Kidney (tissue), 14 donors: ENCODE data around the gene FAF1. TPM values are rescaled to one million over a fixed set of nuclear protein-coding genes. Genes with fewer than 3 reads are reported as not detected.

Experiments used
- DNase-seq, 5 donors: peaks; one replicate each; pipeline ENCODE4 v3.0.0-alpha.2; 2013 to 2020
- FAIRE-seq: peaks from 2 replicates; lab custom pipeline; 2012; peaks lifted over from hg19 to GRCh38; lab: Jason Lieb, UNC
- H3K27ac ChIP-seq, 2 donors: one replicate each; pipeline ENCODE4 v1.7.0; 2013; ENCODE audit warnings: low read depth in 2 of 2, low read length in 2 of 2, inconsistent platforms in 1 of 2
- H3K27me3 ChIP-seq: one replicate; pipeline ENCODE4 v1.7.1; 2013; ENCODE audit warnings: low read length, inconsistent platforms; ENCODE audit not compliant: control insufficient read depth, insufficient read depth
- H3K36me3 ChIP-seq, 3 donors: one replicate each; pipeline versions ENCODE4 v1.7.0 to v1.7.1; 2013; ENCODE audit warnings: low read length in 3 of 3, control low read depth in 1 of 3, inconsistent platforms in 1 of 3; ENCODE audit not compliant: insufficient read depth in 3 of 3, control insufficient read depth in 2 of 3
- H3K4me1 ChIP-seq, 3 donors: one replicate each; pipeline versions ENCODE4 v1.7.0 to v1.7.1; 2013; ENCODE audit warnings: low read length in 3 of 3, inconsistent platforms in 1 of 3, low read depth in 1 of 3; ENCODE audit not compliant: control insufficient read depth in 2 of 3, insufficient read depth in 2 of 3
- H3K4me3 ChIP-seq, 3 donors: one replicate each; pipeline versions ENCODE4 v1.7.0 to v1.8.1; 2013; ENCODE audit warnings: low read length in 3 of 3, control low read depth in 1 of 3, inconsistent platforms in 1 of 3
- H3K9ac ChIP-seq, 3 donors: one replicate each; pipeline versions ENCODE4 v1.7.0 to v1.7.1; 2013; ENCODE audit warnings: low read length in 3 of 3, control low read depth in 1 of 3, inconsistent platforms in 1 of 3
- H3K9me3 ChIP-seq, 3 donors: one replicate each; pipeline versions ENCODE4 v1.7.0 to v1.7.1; 2013; ENCODE audit warnings: low read length in 3 of 3, control low read depth in 1 of 3, inconsistent platforms in 1 of 3; ENCODE audit not compliant: control insufficient read depth in 2 of 3, insufficient read depth in 1 of 3
- intact Hi-C: fragments of 100-400 bp; cut with DNase I; formaldehyde crosslinking; loops from one replicate; pipeline ENCODE4 v1.11.1; 2022
- polyA plus RNA-seq: library from polyadenylated mRNA; stranded (reverse); fragments of 350-450 nt; fragmentation: Illumina TruSeq; extraction: RNeasy Lipid Tissue Mini Kit (QIAGEN cat#74804); gene quantifications from one replicate; pipeline ENCODE4 v1.2.3, GENCODE V29; 2014; ENCODE audit warnings: low read depth, low replicate concordance; ENCODE audit not compliant: insufficient read depth
- total RNA-seq: library from RNA; stranded (reverse); fragmentation: NEBNext Ultra II Directional; extraction: Animal tissue kit (Norgen Biotek cat#: 25700); gene quantifications from one replicate; pipeline ENCODE4 v1.2.1, GENCODE V29; 2021
- TF ChIP-seq, protein P1 (sequence below): IDR thresholded peaks from 3 replicates; pipeline ENCODE4 v1.5.1; 2012; ENCODE audit warnings: mild to moderate bottlenecking, moderate library complexity, borderline replicate concordance; ENCODE audit not compliant: insufficient read depth; ENCODE audit errors: extremely low read depth
- donor health status: control.
- donor health status: control.
- donor health status: control.
- donor health status: control.
- donor health status: control.
- donor health status: DM: yes; HTN: yes; CAD: no.
- donor health status: Normal renal cell carcinoma (clear cell type).

FAF1 gene
- total and polyA plus RNA-seq, 2 donors from 2014 or later = 50.1 to 72.8 TPM

DNA sequence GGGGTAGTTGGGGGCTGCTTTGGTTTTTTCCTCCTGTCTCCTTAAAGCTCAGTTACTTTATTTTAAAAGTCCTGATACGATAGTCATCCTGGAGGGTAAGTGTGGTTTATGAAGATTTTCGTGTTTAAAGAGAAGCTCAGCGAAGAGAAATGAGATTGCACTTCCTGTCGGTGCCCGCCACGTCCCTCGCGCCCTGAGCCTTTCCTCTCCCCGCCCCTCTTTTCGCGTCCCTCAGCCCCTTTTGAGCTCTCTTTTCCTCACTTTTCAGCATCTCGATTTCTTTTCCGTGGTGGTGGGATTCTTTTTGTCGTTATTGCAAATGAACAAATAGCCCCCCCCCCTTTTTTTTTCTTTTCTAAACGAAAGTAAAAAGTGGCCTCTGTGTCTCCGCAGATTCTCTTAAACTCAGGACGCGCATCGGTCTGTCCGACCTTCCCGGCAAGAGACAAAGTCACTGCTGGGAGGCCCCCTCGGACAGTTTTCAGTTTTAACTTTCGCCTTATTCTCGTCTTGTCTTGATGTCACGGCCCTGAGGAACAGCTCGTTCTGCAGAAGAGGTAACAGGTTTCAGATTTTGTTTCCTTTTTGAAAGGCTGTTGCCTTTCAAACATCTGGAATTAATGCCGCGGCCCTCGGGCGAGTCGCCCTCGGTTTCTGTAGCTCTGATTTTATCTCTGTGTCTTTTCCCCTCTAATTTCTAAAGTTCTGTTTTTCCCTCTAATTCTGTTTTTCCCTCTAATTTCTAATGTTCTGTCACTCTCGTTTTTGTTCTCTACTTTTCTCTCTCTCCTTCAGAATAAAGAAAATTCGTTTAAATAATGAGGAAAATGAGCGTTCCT, 535.8 kb downstream of the FAF1 start:
- Histone ChIP-seq H3K4me1 (peaks cover 0 to 19% (median 0%) of the 10 kb centered on the region in 3 donors), H3K36me3 (no peaks in the 10 kb centered on the region), H3K27me3 (peaks cover 80% of the 10 kb centered on the region), H3K9ac (no peak overlapping the region), H3K27ac (no peak overlapping the region), H3K9me3 (no peaks in the 10 kb centered on the region), H3K4me3 (peak overlapping the region in 2 of 3 donors; percentile 37 to 54)
- peak in 4 of 5 donors; percentile 20 to 49 (median 36) for DNase-seq
- no peak for FAIRE-seq
- intact Hi-C loops = no loop called here
- TF ChIP-seq, protein P1, sequence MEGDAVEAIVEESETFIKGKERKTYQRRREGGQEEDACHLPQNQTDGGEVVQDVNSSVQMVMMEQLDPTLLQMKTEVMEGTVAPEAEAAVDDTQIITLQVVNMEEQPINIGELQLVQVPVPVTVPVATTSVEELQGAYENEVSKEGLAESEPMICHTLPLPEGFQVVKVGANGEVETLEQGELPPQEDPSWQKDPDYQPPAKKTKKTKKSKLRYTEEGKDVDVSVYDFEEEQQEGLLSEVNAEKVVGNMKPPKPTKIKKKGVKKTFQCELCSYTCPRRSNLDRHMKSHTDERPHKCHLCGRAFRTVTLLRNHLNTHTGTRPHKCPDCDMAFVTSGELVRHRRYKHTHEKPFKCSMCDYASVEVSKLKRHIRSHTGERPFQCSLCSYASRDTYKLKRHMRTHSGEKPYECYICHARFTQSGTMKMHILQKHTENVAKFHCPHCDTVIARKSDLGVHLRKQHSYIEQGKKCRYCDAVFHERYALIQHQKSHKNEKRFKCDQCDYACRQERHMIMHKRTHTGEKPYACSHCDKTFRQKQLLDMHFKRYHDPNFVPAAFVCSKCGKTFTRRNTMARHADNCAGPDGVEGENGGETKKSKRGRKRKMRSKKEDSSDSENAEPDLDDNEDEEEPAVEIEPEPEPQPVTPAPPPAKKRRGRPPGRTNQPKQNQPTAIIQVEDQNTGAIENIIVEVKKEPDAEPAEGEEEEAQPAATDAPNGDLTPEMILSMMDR = no peak

DNA sequence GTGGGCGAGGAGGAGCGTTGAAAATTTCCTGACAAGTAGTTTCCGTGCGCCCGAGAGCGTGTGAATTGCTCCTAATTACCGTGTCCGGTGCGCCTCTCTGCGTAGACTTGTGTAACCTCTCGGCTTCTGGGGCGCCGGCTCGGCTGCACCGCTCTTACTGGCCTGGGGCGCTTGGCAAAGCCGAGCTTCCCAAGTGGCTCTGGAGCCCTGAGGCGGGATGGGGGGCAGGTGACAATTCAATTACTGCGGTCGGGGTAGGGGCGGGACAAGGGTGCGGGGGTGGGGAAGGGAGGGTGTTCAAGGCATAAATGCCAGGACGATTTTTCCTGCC, 536.4 kb downstream of the FAF1 start:
- Histone ChIP-seq H3K9me3 (no peaks in the 10 kb centered on the region), H3K27me3 (peaks cover 73% of the 10 kb centered on the region), H3K9ac (no peak overlapping the region), H3K4me1 (peaks cover 0 to 21% (median 0%) of the 10 kb centered on the region in 3 donors), H3K36me3 (no peaks in the 10 kb centered on the region), H3K27ac (no peak overlapping the region), H3K4me3 (peak overlapping the region in 1 of 3 donors; percentile 25)
- DNase-seq (peak in 1 of 5 donors; percentile 34), FAIRE-seq (no peak)
- intact Hi-C loops = no loop called here
- TF ChIP-seq, protein P1 = no peak

DNA sequence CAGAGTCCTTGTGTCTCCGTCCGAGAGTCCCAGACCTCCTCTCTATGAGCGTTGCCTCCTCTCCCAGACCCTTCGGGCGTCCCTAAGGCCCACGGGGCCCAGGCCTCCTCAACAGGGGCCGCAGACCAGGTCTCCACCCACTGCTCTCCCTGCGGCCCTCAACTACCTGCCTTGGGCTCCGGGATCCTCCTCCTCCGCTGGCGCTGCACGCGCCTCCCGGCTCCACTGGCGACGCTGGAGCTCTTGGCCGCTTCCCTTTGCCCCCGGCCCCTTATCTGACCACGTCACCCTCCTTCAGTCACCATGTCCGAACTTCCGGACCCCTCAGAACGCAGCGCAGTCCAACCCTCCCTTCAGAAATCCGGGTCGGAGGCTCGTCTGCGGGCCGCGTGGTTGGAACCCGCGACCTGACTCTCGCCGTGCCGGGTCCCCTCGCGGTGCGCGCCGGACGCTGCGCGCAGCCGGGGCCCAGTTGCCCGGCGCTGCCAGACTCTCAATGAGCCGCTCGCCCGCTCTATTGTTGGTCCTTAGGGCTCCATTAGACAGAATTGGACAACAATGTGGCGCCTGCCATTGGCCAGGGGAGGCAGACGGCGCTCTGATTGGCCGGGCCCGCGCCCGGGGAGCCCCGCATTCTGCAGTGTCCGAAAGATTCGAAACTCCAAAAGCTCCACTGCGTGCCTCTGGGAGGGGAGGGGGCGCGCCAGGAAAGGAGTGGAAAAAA, 537.0 kb downstream of the FAF1 start, which contains the start of gene DMRTA2:
DMRTA2 (minus strand) TSS at position 498 of the 724 bp plus-strand sequence. CDS start 1,907 bp downstream, outside the sequence.
- intact Hi-C loops = no loop called here
- peak; percentile 40 to 66 (median 43) for DNase-seq
- H3K4me1 ChIP-seq = peaks cover 0 to 21% (median 0%) of the 10 kb centered on the region in 3 donors

More for the DNA sequence above, 537.0 kb downstream of the FAF1 start, which contains the start of gene DMRTA2:
- FAIRE-seq = no peak
- Histone ChIP-seq H3K9ac (no peak within 1 kb of the TSS), H3K36me3 (no peaks in the 10 kb centered on the region), H3K27me3 (peaks cover 70% of the 10 kb centered on the region), H3K27ac (no peak within 1 kb of the TSS), H3K9me3 (no peaks in the 10 kb centered on the region), H3K4me3 (peak within 1 kb of the TSS in 1 of 3 donors; percentile 54)
- TF ChIP-seq, protein P1 = no peak
